ENCODE data around the gene PTGER1.

- no peak for TF ChIP-seq EP300 (IDR thresholded peaks at IDR 0.05; ENCODE audit: borderline replicate concordance in 1 of 2, low read depth in 2 of 2, low read length in 2 of 2)
- no peak for TF ChIP-seq FOSL1 (IDR thresholded peaks at IDR 0.05; ENCODE audit: insufficient read depth, low read depth, low read length)
- TF ChIP-seq NANOG (IDR thresholded peaks at IDR 0.05; ENCODE audit: insufficient read depth, low read depth, low read length, poor library complexity, severe bottlenecking): no peak
- no peak for TF ChIP-seq TEAD4 (IDR thresholded peaks at IDR 0.05; ENCODE audit: low read depth, low read length)
- no peak for TF ChIP-seq CTCF (IDR thresholded peaks at IDR 0.05; ENCODE audit: control extremely low read depth in 1 of 3, insufficient read depth in 1 of 3, low read depth in 1 of 3, low read length in 3 of 3)
- no peak for TF ChIP-seq RNF2 (IDR thresholded peaks at IDR 0.05; ENCODE audit: borderline replicate concordance, low read depth, low read length, missing control alignments, poor library complexity, severe bottlenecking)
- TF ChIP-seq CHD1 (IDR thresholded peaks at IDR 0.05; ENCODE audit: low read depth, low read length): no peak
- TF ChIP-seq SP2 (IDR thresholded peaks at IDR 0.05; ENCODE audit: low read length): no peak
- TF ChIP-seq ATF2 (IDR thresholded peaks at IDR 0.05; ENCODE audit: low read length): no peak
- TF ChIP-seq YY1 (IDR thresholded peaks at IDR 0.05; ENCODE audit: low read depth, low read length): no peak
- TF ChIP-seq TAF1 (IDR thresholded peaks at IDR 0.05; ENCODE audit: low read depth, low read length): no peak
- TF ChIP-seq POLR2AphosphoS5 (IDR thresholded peaks at IDR 0.05; ENCODE audit: low read depth, low read length): no peak
- TF ChIP-seq KDM5A (IDR thresholded peaks at IDR 0.05; ENCODE audit: low read length): no peak
Measured at GRCh38 chr19:14459703-14460102, 15.5 kb downstream of the PTGER1 start.
